VCaP (cell line): ENCODE data around the gene NOS1AP.
A peak's percentile ranks its signal among the peaks of the same experiment; 100 is the strongest.
"Not testable (repeated sequence)": the region's sequence is repeated elsewhere in the genome, so short reads cannot be mapped to it uniquely, and the experiment has no call there.

Experiments used
- H3K27ac ChIP-seq: fragments of 450-650 bp; 2 replicates; pipeline ENCODE4 v1.5.1; 2017
- CTCF ChIP-seq: fragments of 450-650 bp; conservative IDR thresholded peaks from 2 replicates; pipeline ENCODE4 v1.5.1; 2017; ENCODE audit warnings: mild to moderate bottlenecking, moderate library complexity

The NOS1AP gene

GRCh38 chr1:162349635-162350330 is 280.3 kb downstream of the NOS1AP start:
- no peak for TF ChIP-seq CTCF
- H3K27ac ChIP-seq, result no peak overlapping the region

- no peak overlapping the region for H3K27ac ChIP-seq
- no peak for TF ChIP-seq CTCF
Observed at GRCh38 chr1:162351246-162351842, 281.9 kb downstream of the NOS1AP start.

- H3K27ac ChIP-seq, result not testable (repeated sequence)
Observed at GRCh38 chr1:162351874-162352273, 282.4 kb downstream of the NOS1AP start.

- H3K27ac ChIP-seq, result no peak overlapping the region
- no peak for TF ChIP-seq CTCF
Observed at GRCh38 chr1:162353078-162353477, 283.6 kb downstream of the NOS1AP start.

- no peak for TF ChIP-seq CTCF
- peak overlapping the region; percentile 8; the same call in 1 of the 2 replicates for H3K27ac ChIP-seq
Observed at GRCh38 chr1:162353702-162354101, 284.2 kb downstream of the NOS1AP start.

- H3K27ac ChIP-seq, result no peak overlapping the region
- TF ChIP-seq CTCF, result peak; percentile 45
Observed at GRCh38 chr1:162357681-162358266, 288.3 kb downstream of the NOS1AP start.

GRCh38 chr1:162358928-162359327 is 289.4 kb downstream of the NOS1AP start:
- no peak overlapping the region for H3K27ac ChIP-seq
- TF ChIP-seq CTCF, result no peak
